Small intestine (tissue), 7 donors: ENCODE measurements around the gene ATG9B. TPM values are rescaled to one million over a fixed set of nuclear protein-coding genes. Genes with fewer than 3 reads are reported as not detected.

Source experiments
- DNase-seq, 2 donors: peaks; one replicate each; pipeline versions ENCODE4 v3.0.0 to v3.0.0-alpha.2; 2013
- FAIRE-seq: peaks from 2 replicates; lab custom pipeline; 2012; peaks lifted over from hg19 to GRCh38; lab: Jason Lieb, UNC
- H3K27ac ChIP-seq, 3 donors: one replicate each; pipeline ENCODE4 v1.5.1; 2013; ENCODE audit warnings: low read length in 2 of 3, mild to moderate bottlenecking in 2 of 3, control low read depth in 1 of 3, inconsistent platforms in 1 of 3, low read depth in 1 of 3, moderate library complexity in 1 of 3
- H3K27me3 ChIP-seq, 3 donors: one replicate each; pipeline ENCODE4 v1.6.1; 2013; ENCODE audit warnings: low read length in 3 of 3, inconsistent platforms in 1 of 3; ENCODE audit not compliant: control insufficient read depth in 3 of 3, insufficient read depth in 3 of 3
- H3K36me3 ChIP-seq, 3 donors: one replicate each; pipeline ENCODE4 v1.6.1; 2013; ENCODE audit warnings: low read length in 3 of 3, inconsistent platforms in 1 of 3, low read depth in 1 of 3, mild to moderate bottlenecking in 1 of 3, moderate library complexity in 1 of 3; ENCODE audit not compliant: control insufficient read depth in 3 of 3, insufficient read depth in 2 of 3
- H3K4me1 ChIP-seq, 3 donors: one replicate each; pipeline ENCODE4 v1.6.1; 2013; ENCODE audit warnings: low read length in 2 of 3, inconsistent platforms in 1 of 3, low read depth in 1 of 3, mild to moderate bottlenecking in 1 of 3, moderate library complexity in 1 of 3; ENCODE audit not compliant: control insufficient read depth in 3 of 3, insufficient read depth in 2 of 3
- H3K4me3 ChIP-seq, 3 donors: one replicate each; pipeline ENCODE4 v1.5.1; 2013; ENCODE audit warnings: low read length in 3 of 3, control low read depth in 1 of 3, inconsistent platforms in 1 of 3, low read depth in 1 of 3, mild to moderate bottlenecking in 1 of 3, moderate library complexity in 1 of 3
- H3K9me3 ChIP-seq, 2 donors: one replicate each; pipeline ENCODE4 v1.6.1; 2013; ENCODE audit warnings: low read depth in 1 of 2, low read length in 1 of 2; ENCODE audit not compliant: control insufficient read depth in 2 of 2, insufficient read depth in 1 of 2
- WGBS, 3 donors: extraction: QIAGEN DNeasy Blood & Tissue Kit; methylation state at CpG; one replicate each; pipeline ENCODE4 v1.1.7; 2013; 5-methylcytosine and 5-hydroxymethylcytosine counted together
- polyA plus RNA-seq, 4 donors: library from polyadenylated mRNA; stranded (reverse) in 3 of 4; unstranded in 1 of 4; fragments of 200-250 nt in 3 of 4; fragments of 120-200 nt in 1 of 4; gene quantifications; one replicate each; pipeline versions ENCODE4 v1.2.1 to v1.2.3, GENCODE V29; 2013
- donor health status: healthy with polysubstance abuse.
- donor health status: control.
- donor health status: control.
- donor health status: Bipolar disorder and iron deficiency.
- donor health status: healthy.

The ATG9B gene
- polyA plus RNA-seq, 4 donors = 0.22 to 1.6 (median 0.77) TPM

DNA sequence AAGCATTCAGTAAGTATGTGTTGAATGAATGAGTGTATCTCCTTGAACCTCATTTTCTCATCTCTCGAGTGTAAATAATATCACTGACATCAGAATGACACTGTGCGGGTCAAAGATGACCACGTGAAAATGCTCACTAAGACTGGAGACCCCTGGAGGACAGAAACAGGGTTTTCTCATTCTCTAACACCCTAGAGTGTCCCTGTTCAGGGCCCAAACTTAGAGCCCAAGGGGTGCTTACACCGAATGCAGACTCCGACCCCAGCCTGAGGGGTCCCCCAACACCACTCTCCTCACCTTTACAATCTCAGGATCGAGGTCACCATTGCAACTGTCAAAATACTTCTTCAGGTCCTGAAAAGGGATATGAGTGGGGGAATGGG, 32.0 kb upstream of the ATG9B start:
- Histone ChIP-seq H3K36me3 (peaks cover 0 to 30% (median 0%) of the 10 kb centered on the region in 3 donors), H3K27me3 (no peaks in the 10 kb centered on the region), H3K9me3 (no peaks in the 10 kb centered on the region), H3K4me1 (peaks cover 0 to 32% (median 7%) of the 10 kb centered on the region in 3 donors), H3K4me3 (no peak overlapping the region), H3K27ac (no peak overlapping the region)
- no peak for DNase-seq
- FAIRE-seq = no peak
- 81 to 88% (median 85%) methylated on average over 6 of the region's 6 CpGs for WGBS, 3 donors

GRCh38 chr7:151053751-151054150, 29.5 kb upstream of the ATG9B start:
- 87 to 96% (median 94%) methylated on average over 8 of the region's 8 CpGs for WGBS, 3 donors
- FAIRE-seq = no peak
- H3K27me3 ChIP-seq = peaks cover 0 to 16% (median 0%) of the 10 kb centered on the region in 3 donors

GRCh38 chr7:151053096-151053495, 28.8 kb upstream of the ATG9B start:
- Histone ChIP-seq H3K27me3 (peaks cover 0 to 16% (median 0%) of the 10 kb centered on the region in 3 donors), H3K4me1 (peaks cover 0 to 14% (median 0%) of the 10 kb centered on the region in 3 donors), H3K4me3 (no peak overlapping the region), H3K36me3 (peaks cover 0 to 30% (median 0%) of the 10 kb centered on the region in 3 donors), H3K9me3 (no peaks in the 10 kb centered on the region), H3K27ac (no peak overlapping the region)
- WGBS, 3 donors = 68 to 78% (median 72%) methylated on average over 4 of the region's 4 CpGs
- FAIRE-seq (no peak), DNase-seq (no peak)

More at GRCh38 chr7:151053751-151054150, 29.5 kb upstream of the ATG9B start:
- Histone ChIP-seq H3K9me3 (no peaks in the 10 kb centered on the region), H3K4me3 (no peak overlapping the region), H3K4me1 (peaks cover 0 to 20% (median 0%) of the 10 kb centered on the region in 3 donors), H3K36me3 (peaks cover 0 to 30% (median 0%) of the 10 kb centered on the region in 3 donors), H3K27ac (no peak overlapping the region)
- DNase-seq = no peak

DNA sequence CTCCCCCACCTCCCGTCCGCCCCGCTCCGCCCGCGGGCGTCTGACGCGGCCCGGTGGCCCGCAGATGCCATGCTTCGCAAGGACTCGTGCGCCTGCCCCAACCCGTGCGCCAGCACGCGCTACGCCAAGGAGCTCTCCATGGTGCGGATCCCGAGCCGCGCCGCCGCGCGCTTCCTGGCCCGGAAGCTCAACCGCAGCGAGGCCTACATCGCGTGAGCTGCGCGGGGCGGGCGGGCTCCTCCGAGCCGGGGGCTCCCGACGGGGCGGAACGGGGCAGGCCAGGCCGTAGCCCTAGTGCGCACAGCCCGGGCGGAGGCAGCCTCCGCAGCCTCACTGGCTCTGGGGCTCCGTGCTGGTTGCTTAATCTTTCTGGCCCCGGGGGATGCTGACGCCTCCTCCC, 26.8 kb upstream of the ATG9B start:
- Histone ChIP-seq H3K4me3 (no peak overlapping the region), H3K36me3 (peaks cover 0 to 36% (median 0%) of the 10 kb centered on the region in 3 donors), H3K4me1 (peaks cover 0 to 3% (median 0%) of the 10 kb centered on the region in 3 donors), H3K27ac (no peak overlapping the region), H3K9me3 (no peaks in the 10 kb centered on the region), H3K27me3 (peaks cover 0 to 16% (median 0%) of the 10 kb centered on the region in 3 donors)
- 2 to 5% (median 2%) methylated on average over 44 to 50 of the region's 50 CpGs for WGBS, 3 donors
- FAIRE-seq (no peak), DNase-seq (peak; percentile 49 to 89)

DNA sequence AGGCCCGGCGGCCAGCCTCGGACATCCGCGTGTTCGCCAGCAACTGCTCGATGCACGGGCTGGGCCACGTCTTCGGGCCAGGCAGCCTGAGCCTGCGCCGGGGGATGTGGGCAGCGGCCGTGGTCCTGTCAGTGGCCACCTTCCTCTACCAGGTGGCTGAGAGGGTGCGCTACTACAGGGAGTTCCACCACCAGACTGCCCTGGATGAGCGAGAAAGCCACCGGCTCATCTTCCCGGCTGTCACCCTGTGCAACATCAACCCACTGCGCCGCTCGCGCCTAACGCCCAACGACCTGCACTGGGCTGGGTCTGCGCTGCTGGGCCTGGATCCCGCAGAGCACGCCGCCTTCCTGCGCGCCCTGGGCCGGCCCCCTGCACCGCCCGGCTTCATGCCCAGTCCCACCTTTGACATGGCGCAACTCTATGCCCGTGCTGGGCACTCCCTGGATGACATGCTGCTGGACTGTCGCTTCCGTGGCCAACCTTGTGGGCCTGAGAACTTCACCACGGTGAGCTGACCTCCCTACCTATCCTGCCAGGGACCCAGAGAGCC, 24.7 kb upstream of the ATG9B start:
- Histone ChIP-seq H3K27ac (no peak overlapping the region), H3K36me3 (peaks cover 0 to 44% (median 4%) of the 10 kb centered on the region in 3 donors), H3K4me3 (no peak overlapping the region), H3K9me3 (no peaks in the 10 kb centered on the region), H3K27me3 (peaks cover 0 to 16% (median 0%) of the 10 kb centered on the region in 3 donors), H3K4me1 (peaks cover 0 to 3% (median 0%) of the 10 kb centered on the region in 3 donors)
- DNase-seq (no peak), FAIRE-seq (no peak)
- WGBS, 3 donors = 89 to 90% (median 90%) methylated on average over 37 to 38 of the region's 38 CpGs

GRCh38 chr7:151047976-151048815, 23.9 kb upstream of the ATG9B start, which contains the start of gene ASIC3:
TSS of gene ASIC3 (plus strand) at chr7:151048531. CDS start at chr7:151048886, 355 bp downstream.
- FAIRE-seq = no peak
- Histone ChIP-seq H3K4me1 (peaks cover 0 to 3% (median 0%) of the 10 kb centered on the region in 3 donors), H3K27me3 (peaks cover 0 to 16% (median 0%) of the 10 kb centered on the region in 3 donors), H3K9me3 (no peaks in the 10 kb centered on the region), H3K27ac (no peak within 1 kb of the TSS), H3K4me3 (no peak within 1 kb of the TSS), H3K36me3 (peaks cover 0 to 40% (median 4%) of the 10 kb centered on the region in 3 donors)
- no peak for DNase-seq
- 78 to 83% (median 81%) methylated on average over 21 to 22 of the region's 22 CpGs for WGBS, 3 donors

DNA sequence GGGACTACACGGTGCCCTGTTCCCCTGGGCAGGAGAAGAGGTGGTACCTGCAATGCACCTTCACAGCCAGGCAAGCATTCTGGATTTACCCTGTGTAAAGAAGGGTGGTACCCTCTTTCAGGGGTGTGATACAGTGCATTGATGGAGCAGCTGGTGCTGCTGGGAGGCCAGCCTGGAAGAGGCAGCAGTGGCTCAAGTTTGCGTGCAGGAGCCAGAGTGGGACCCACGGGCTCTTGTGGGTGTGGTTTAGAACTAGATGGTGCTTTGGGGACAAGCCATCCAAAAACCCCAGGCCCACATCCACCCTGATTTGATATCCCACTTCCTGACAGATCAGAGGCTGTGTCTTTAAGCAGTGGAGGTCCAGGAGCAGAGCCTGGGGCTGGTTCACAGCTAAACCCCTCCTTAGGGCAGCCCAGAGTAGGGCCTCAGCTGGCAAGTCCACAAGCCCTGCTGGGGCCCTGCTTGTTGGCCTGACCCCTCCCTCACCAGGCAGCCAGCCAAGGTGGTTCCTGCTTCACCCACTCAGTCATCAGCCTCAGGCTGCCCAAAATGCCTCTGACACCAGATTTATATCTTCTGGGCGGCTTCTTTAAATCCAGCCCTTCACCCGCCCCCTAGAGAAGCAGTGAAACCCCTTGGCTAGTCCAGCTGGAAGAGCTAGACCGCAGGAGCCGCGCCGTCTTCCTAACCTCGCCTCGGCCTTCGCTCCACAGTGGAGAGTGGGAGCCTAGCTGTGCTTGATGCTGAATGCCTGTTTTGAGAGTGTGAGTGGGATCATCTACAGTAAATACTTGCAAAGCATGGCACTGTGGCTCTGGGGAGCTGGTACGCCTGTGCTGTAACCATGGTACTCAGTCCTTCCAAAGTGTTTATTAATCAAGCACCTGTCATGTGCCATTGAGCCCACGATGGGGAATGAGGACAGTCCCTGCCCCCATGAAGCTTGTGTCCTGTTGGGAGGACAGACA, 22.6 kb upstream of the ATG9B start:
- 50 to 69% (median 68%) methylated on average over 14 of the region's 14 CpGs for WGBS, 3 donors
- Histone ChIP-seq H3K27ac (no peak overlapping the region), H3K27me3 (peaks cover 0 to 16% (median 0%) of the 10 kb centered on the region in 3 donors), H3K4me3 (no peak overlapping the region), H3K9me3 (no peaks in the 10 kb centered on the region), H3K36me3 (peaks cover 0 to 43% (median 4%) of the 10 kb centered on the region in 3 donors), H3K4me1 (peaks cover 0 to 3% (median 0%) of the 10 kb centered on the region in 3 donors)
- DNase-seq = no peak
- no peak for FAIRE-seq
